ENCODE results near the gene GBF1.

The GBF1 gene

DNA sequence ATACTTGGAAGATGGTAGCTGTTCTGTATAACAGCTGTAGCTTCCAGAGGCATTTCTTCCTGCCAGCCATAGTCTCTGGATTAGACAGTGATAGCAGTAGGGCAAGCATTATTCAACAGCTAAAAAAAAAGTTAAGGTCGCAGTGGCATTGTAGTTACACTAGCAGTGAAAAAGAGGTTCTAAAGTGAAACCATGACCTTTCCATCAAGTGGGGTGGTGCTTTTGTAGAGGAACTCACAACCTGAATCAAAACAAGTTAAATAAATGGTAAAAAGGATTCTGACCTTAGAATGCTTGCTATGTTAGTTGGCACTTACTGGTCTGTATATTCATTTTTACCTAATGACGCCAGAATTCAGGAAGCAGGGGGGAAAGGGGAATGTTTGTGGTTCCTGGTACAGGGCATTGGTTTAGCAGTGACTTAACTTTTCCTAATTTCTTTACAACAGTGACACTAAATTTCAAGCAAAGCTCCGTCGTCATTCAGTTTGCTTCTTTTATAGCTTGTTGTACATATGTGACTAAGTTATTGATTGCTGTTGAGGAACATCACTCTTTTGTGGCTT is 55.0 kb downstream of the GBF1 start:
- TF ChIP-seq, protein P1, sequence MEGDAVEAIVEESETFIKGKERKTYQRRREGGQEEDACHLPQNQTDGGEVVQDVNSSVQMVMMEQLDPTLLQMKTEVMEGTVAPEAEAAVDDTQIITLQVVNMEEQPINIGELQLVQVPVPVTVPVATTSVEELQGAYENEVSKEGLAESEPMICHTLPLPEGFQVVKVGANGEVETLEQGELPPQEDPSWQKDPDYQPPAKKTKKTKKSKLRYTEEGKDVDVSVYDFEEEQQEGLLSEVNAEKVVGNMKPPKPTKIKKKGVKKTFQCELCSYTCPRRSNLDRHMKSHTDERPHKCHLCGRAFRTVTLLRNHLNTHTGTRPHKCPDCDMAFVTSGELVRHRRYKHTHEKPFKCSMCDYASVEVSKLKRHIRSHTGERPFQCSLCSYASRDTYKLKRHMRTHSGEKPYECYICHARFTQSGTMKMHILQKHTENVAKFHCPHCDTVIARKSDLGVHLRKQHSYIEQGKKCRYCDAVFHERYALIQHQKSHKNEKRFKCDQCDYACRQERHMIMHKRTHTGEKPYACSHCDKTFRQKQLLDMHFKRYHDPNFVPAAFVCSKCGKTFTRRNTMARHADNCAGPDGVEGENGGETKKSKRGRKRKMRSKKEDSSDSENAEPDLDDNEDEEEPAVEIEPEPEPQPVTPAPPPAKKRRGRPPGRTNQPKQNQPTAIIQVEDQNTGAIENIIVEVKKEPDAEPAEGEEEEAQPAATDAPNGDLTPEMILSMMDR (IDR thresholded peaks at IDR 0.05) = no peak

DNA sequence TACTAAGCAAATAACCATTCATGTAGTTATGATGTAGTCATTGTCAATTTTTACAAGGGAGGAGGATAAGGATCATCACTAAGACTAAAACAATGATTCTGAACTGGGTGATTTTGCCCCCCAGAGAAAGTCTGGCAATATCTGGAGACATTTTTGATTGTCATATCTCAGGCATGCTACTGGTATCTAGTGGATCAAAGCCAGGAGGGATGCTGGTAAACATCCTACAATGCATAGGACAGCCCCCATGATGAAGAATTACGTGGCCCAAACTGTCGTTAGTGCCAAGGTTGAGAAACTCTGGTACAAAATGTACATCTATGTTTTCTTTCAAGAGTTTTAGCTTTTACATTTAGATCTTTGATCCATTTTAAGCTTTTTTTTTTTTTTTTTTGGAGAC is 57.3 kb downstream of the GBF1 start:
- TF ChIP-seq, protein P1 (IDR thresholded peaks at IDR 0.05) = no peak

DNA sequence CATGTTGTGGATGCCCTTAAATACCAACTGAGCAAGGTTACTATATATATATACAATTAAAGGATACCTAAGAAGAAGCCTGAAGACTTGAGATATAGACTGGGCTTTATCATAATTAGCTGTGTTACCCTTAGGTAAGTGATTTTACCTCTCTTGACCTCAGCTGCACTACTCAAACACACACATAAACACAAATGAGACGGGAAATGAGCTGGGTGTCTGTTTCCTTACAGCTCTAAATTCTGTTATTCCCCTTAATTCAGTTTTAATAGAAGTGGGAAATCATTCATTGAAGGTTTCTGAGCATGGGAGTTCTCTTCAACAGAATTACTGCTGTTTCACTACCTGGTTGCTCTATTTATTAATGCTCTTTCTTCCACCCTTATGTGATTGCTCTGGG is 60.7 kb downstream of the GBF1 start:
- TF ChIP-seq, protein P1 (IDR thresholded peaks at IDR 0.05) = no peak

DNA sequence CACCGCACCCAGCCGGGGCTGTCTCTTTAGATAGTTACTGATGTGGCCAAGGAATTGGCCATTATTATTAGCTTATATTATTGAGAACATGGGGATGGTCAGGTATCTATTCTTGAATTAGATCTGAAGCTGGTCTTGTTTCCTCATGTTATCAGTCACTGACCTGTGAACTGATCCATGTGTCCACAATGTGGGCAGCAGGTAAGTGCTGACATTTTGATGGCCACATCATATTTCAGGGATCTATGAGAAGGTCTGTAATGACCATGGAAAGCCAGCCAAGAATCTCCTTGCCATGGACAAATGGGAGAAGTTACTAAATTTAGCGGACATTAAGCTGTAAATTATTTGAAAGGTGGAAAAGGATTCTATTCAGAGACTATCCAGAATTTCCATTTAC is 61.4 kb downstream of the GBF1 start:
- TF ChIP-seq, protein P1 (IDR thresholded peaks at IDR 0.05) = no peak

DNA sequence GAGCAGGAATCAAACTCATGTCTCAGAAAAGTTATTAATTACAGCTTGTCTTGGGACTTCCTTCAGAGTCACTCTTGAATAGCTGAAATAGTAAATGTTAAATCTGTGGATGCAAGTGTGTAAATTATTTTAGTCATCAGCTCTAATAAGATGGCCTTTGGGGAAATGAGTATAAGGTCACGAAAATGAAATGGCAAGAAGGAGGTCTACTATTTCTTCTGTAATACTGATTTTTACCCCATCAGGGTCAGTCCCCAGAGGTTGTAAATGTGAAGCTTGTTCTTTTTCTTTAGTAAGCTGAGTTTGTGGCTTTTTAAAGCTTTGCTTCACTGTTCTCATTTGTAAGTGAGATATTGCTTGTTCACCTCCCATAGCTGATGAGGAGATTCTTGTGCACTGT is 63.9 kb downstream of the GBF1 start:
- TF ChIP-seq, protein P1 (IDR thresholded peaks at IDR 0.05) = no peak

DNA sequence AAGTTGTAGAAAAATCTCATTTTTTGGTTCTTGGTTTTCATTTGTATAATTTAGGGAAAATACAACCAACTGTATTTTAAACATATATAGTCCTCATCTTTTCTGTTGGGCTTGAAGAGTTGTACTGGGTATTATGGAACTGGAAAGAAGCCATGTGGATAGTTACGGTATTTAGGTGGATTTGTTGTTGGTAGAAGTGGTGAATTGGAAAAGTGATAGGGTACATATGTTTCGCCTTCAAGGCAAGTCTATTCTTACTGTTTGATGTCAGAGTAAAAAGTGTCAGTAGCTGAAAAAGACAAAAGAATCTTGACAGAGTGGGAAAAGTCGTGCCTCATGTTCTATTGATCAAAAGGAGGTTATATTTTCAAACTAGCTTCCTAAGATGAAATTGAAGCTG is 64.6 kb downstream of the GBF1 start:
- TF ChIP-seq, protein P1 (IDR thresholded peaks at IDR 0.05) = no peak

DNA sequence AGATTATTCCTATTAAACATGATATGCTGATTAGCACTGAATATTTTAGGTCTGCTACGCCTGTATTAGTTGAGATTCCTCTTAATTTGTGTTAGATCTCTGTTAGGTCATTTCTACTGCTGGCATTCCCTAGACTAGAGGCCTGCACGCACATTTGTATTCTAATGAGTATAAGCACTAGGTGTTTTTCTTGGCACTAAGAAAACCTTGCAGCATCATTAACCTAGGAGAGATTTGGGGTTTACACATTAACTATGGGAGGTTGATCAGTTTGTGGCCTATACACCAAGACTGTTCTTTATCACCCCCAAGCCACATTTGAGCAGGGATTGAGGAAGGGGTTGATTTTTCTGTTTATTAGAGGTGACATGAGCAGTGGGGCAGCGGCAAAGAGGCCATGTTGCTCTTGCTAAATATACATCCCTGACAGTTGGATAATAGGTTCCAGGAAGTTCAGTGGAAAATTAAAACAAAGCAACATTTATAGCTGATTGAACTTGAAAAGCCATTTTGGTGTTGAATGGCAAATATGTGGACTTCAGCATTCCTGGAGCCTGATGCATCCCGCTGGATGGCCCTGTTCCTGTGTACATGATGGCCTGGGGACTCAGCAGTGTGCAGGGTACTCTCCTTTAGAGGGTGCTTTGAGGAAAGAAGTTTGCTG is 65.2 kb downstream of the GBF1 start:
- TF ChIP-seq, protein P1 (IDR thresholded peaks at IDR 0.05) = no peak
